H9 (cell line): ENCODE data around the gene NFE2L2. TPM values are rescaled to one million over a fixed set of nuclear protein-coding genes. Genes with fewer than 3 reads are reported as not detected.

Experiments used
- DNase-seq: peaks from one replicate; pipeline ENCODE4 v3.0.0-alpha.2; 2017
- H2AFZ ChIP-seq: one replicate; pipeline ENCODE4 v1.6.1; 2013; ENCODE audit warnings: mild to moderate bottlenecking, low read length, control low read depth, moderate library complexity
- H2AK5ac ChIP-seq: 2 replicates; pipeline ENCODE4 v1.6.1; 2013; ENCODE audit warnings: low read length, control low read depth, mixed read lengths; ENCODE audit not compliant: insufficient read length
- H2BK120ac ChIP-seq: one replicate; pipeline ENCODE4 v1.6.1; 2013; ENCODE audit warnings: low read depth, mild to moderate bottlenecking, low read length, control low read depth, inconsistent platforms; ENCODE audit not compliant: poor library complexity, severe bottlenecking
- H2BK12ac ChIP-seq: 2 replicates; pipeline ENCODE4 v1.6.1; 2013; ENCODE audit warnings: low read length, control low read depth, mixed read lengths, low read depth; ENCODE audit not compliant: insufficient read length
- H2BK15ac ChIP-seq: 2 replicates; pipeline ENCODE4 v1.6.1; 2013; ENCODE audit warnings: low read depth, low read length, control low read depth
- H2BK20ac ChIP-seq: one replicate; pipeline ENCODE4 v1.6.1; 2013; ENCODE audit warnings: low read depth, mild to moderate bottlenecking, low read length, control low read depth, inconsistent platforms; ENCODE audit not compliant: poor library complexity, severe bottlenecking
- H2BK5ac ChIP-seq: 2 replicates; pipeline ENCODE4 v1.6.1; 2013; ENCODE audit warnings: low read length, control low read depth, mixed read lengths; ENCODE audit not compliant: insufficient read length
- H3K14ac ChIP-seq: 2 replicates; pipeline ENCODE4 v1.6.1; 2013; ENCODE audit warnings: low read length, control low read depth; ENCODE audit not compliant: insufficient read depth
- H3K18ac ChIP-seq: 2 replicates; pipeline ENCODE4 v1.6.1; 2013; ENCODE audit warnings: low read depth, mild to moderate bottlenecking, mixed read lengths, low read length, control low read depth; ENCODE audit not compliant: insufficient read length
- H3K23ac ChIP-seq: 2 replicates; pipeline ENCODE4 v1.6.1; 2013; ENCODE audit warnings: low read length, control low read depth, mixed read lengths, low read depth; ENCODE audit not compliant: insufficient read length
- H3K23me2 ChIP-seq: 2 replicates; pipeline ENCODE4 v1.6.1; 2013; ENCODE audit warnings: low read depth, mild to moderate bottlenecking, mixed read lengths, low read length, control low read depth; ENCODE audit not compliant: insufficient read length, poor library complexity, severe bottlenecking
- H3K27ac ChIP-seq: 2 replicates; pipeline ENCODE4 v1.5.1; 2013; ENCODE audit warnings: low read length, control low read depth, mixed read lengths, low read depth; ENCODE audit not compliant: insufficient read length
- H3K27me3 ChIP-seq: 2 replicates; pipeline ENCODE4 v1.6.1; 2013; ENCODE audit warnings: low read length, control low read depth, inconsistent platforms; ENCODE audit not compliant: insufficient read depth
- H3K4ac ChIP-seq: 2 replicates; pipeline ENCODE4 v1.6.1; 2013; ENCODE audit warnings: low read depth, mild to moderate bottlenecking, control low read depth, inconsistent platforms, low read length, moderate library complexity
- H3K4me1 ChIP-seq: 2 replicates; pipeline ENCODE4 v1.6.1; 2013; ENCODE audit warnings: low read length, control low read depth, inconsistent platforms; ENCODE audit not compliant: insufficient read depth
- H3K4me2 ChIP-seq: 2 replicates; pipeline ENCODE4 v1.6.1; 2013; ENCODE audit warnings: low read length, control low read depth, mixed read lengths; ENCODE audit not compliant: insufficient read length, insufficient read depth
- H3K56ac ChIP-seq: 2 replicates; pipeline ENCODE4 v1.6.1; 2013; ENCODE audit warnings: low read depth, mild to moderate bottlenecking, mixed read lengths, low read length, control low read depth; ENCODE audit not compliant: insufficient read length
- H3K79me1 ChIP-seq: 2 replicates; pipeline ENCODE4 v1.6.1; 2013; ENCODE audit warnings: low read depth, mild to moderate bottlenecking, moderate library complexity, low read length, control low read depth, inconsistent platforms; ENCODE audit not compliant: insufficient read depth, poor library complexity, severe bottlenecking
- H3K79me2 ChIP-seq: 2 replicates; pipeline ENCODE4 v1.6.1; 2013; ENCODE audit warnings: low read length, control low read depth, inconsistent platforms; ENCODE audit not compliant: insufficient read depth
- H3K9ac ChIP-seq: 2 replicates; pipeline ENCODE4 v1.6.1; 2013; ENCODE audit warnings: low read length, control low read depth, mixed read lengths; ENCODE audit not compliant: insufficient read length; ENCODE audit errors: extremely low read depth
- H3K9me3 ChIP-seq: one replicate; pipeline ENCODE4 v1.6.1; 2013; ENCODE audit warnings: low read depth, low read length, inconsistent platforms; ENCODE audit not compliant: control insufficient read depth
- H3T11ph ChIP-seq: one replicate; pipeline ENCODE4 v1.6.1; 2013; ENCODE audit warnings: mild to moderate bottlenecking, low read length, control low read depth, inconsistent platforms
- H4K20me1 ChIP-seq: one replicate; pipeline ENCODE4 v1.6.1; 2013; ENCODE audit not compliant: control insufficient read depth, insufficient read length, insufficient read depth
- H4K5ac ChIP-seq: 2 replicates; pipeline ENCODE4 v1.6.1; 2013; ENCODE audit warnings: low read depth, mild to moderate bottlenecking, mixed read lengths, low read length, control low read depth; ENCODE audit not compliant: insufficient read length
- H4K8ac ChIP-seq: replicated peaks from 2 replicates; pipeline ENCODE4 v1.6.1; 2013; ENCODE audit warnings: low read length, control low read depth, mixed read lengths, low read depth; ENCODE audit not compliant: insufficient read length
- H4K91ac ChIP-seq: 2 replicates; pipeline ENCODE4 v1.6.1; 2013; ENCODE audit warnings: low read depth, mild to moderate bottlenecking, moderate library complexity, mixed read lengths, low read length, control low read depth; ENCODE audit not compliant: insufficient read length
- H3K27ac Mint-ChIP-seq, 3 experiments: 2 replicates in 2 of 3; 3 replicates in 1 of 3; pipeline ENCODE4 v1.8.0; 2020 to 2021; ENCODE audit warnings: mixed read lengths in 3 of 3, mild to moderate bottlenecking in 1 of 3, moderate library complexity in 1 of 3
- H3K27me3 Mint-ChIP-seq: 2 replicates; pipeline ENCODE4 v1.8.0; 2021; ENCODE audit warnings: low read depth, mild to moderate bottlenecking, moderate library complexity, mixed read lengths
- H3K36me3 Mint-ChIP-seq, 3 experiments: 2 replicates in 2 of 3; 3 replicates in 1 of 3; pipeline ENCODE4 v1.8.0; 2020 to 2021; ENCODE audit warnings: low read depth in 3 of 3, mixed read lengths in 3 of 3; ENCODE audit not compliant: insufficient read depth in 1 of 3
- H3K4me1 Mint-ChIP-seq, 2 experiments: 2 replicates each; pipeline ENCODE4 v1.8.0; 2020; ENCODE audit warnings: mixed read lengths in 2 of 2
- H3K4me3 Mint-ChIP-seq, 2 experiments: 2 replicates in 1 of 2; 3 replicates in 1 of 2; pipeline ENCODE4 v1.8.0; 2020 to 2021; ENCODE audit warnings: mild to moderate bottlenecking in 2 of 2, mixed read lengths in 2 of 2, moderate library complexity in 1 of 2
- H3K9me3 Mint-ChIP-seq, 2 experiments: 2 replicates in 1 of 2; 3 replicates in 1 of 2; pipeline ENCODE4 v1.8.0; 2020; ENCODE audit warnings: mild to moderate bottlenecking in 2 of 2, mixed read lengths in 2 of 2, moderate library complexity in 1 of 2
- WGBS: extraction: QIAGEN DNeasy Blood & Tissue Kit; methylation state at CpG from one replicate; pipeline ENCODE4 v1.1.7; 2013; ENCODE audit warnings: missing lambda C conversion rate, low lambda C conversion rate, mixed read lengths; ENCODE audit not compliant: insufficient read length; ENCODE audit errors: extremely low coverage; 5-methylcytosine and 5-hydroxymethylcytosine counted together
- total RNA-seq: library from RNA; stranded (reverse); gene quantifications from 2 replicates; pipeline ENCODE4 v1.2.1, GENCODE V29; 2021
- TF ChIP-seq, protein P1 (sequence below): fragments of 200-600 bp; sonication (generic); conservative IDR thresholded peaks from 3 replicates; pipeline ENCODE4 v1.8.0; 2021; ENCODE audit warnings: antibody characterized with exemption, mild to moderate bottlenecking

Gene NFE2L2
- total RNA-seq, 1 experiment from 2014 or later = 42.5 TPM

DNA sequence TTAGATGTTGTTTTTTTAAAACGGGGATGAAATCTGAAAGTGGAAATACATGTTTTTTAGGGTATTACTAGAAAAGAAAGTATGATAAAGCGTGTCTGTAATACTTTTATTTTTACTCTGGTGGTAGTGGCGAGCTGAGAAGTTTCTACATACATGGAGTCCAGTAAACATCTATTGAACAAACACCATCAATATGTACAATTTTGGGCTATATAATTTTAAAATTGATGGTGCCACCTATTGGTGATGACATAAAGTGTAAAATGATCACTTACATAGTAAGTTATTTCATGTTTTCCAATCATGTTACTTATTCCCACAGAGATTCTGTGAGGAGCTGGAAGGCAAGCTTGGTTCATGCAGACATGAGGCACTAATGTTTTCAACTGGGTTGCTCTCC lies 31.5 kb upstream of the NFE2L2 start:
- Mint-ChIP-seq H3K4me3 (no peak overlapping the region), H3K36me3 (peaks cover 0 to 4% (median 0%) of the 10 kb centered on the region in 3 experiments; a peak in 1 of 7 replicates), H3K27me3 (no peaks in the 10 kb centered on the region), H3K9me3 (no peaks in the 10 kb centered on the region), H3K27ac (no peak overlapping the region), H3K4me1 (peaks cover 0 to 5% of the 10 kb centered on the region in 2 experiments; a peak in 3 of 4 replicates)
- 100% methylated on average over 1 of the region's 3 CpGs for WGBS
- no peak overlapping the region for H4K5ac ChIP-seq
- no peak overlapping the region for H3K23ac ChIP-seq
- H2AK5ac ChIP-seq = no peak overlapping the region
- no peaks in the 10 kb centered on the region for H3K79me2 ChIP-seq
- H3K56ac ChIP-seq = no peak overlapping the region
- H2BK15ac ChIP-seq = no peak overlapping the region
- no peak overlapping the region for H2AFZ ChIP-seq
- no peak overlapping the region for H2BK20ac ChIP-seq
- H3K27ac ChIP-seq = no peak overlapping the region
- H3K4me1 ChIP-seq = no peaks in the 10 kb centered on the region
- no peak overlapping the region for H2BK120ac ChIP-seq
- H3K79me1 ChIP-seq = no peaks in the 10 kb centered on the region
- no peak overlapping the region for H2BK12ac ChIP-seq
- no peaks in the 10 kb centered on the region for H3K27me3 ChIP-seq
- H4K91ac ChIP-seq = no peak overlapping the region
- no peaks in the 10 kb centered on the region for H3K23me2 ChIP-seq
- no peaks in the 10 kb centered on the region for H4K20me1 ChIP-seq
- H2BK5ac ChIP-seq = no peak overlapping the region
- no peaks in the 10 kb centered on the region for H3K9me3 ChIP-seq
- no peak overlapping the region for H4K8ac ChIP-seq
- TF ChIP-seq, protein P1, sequence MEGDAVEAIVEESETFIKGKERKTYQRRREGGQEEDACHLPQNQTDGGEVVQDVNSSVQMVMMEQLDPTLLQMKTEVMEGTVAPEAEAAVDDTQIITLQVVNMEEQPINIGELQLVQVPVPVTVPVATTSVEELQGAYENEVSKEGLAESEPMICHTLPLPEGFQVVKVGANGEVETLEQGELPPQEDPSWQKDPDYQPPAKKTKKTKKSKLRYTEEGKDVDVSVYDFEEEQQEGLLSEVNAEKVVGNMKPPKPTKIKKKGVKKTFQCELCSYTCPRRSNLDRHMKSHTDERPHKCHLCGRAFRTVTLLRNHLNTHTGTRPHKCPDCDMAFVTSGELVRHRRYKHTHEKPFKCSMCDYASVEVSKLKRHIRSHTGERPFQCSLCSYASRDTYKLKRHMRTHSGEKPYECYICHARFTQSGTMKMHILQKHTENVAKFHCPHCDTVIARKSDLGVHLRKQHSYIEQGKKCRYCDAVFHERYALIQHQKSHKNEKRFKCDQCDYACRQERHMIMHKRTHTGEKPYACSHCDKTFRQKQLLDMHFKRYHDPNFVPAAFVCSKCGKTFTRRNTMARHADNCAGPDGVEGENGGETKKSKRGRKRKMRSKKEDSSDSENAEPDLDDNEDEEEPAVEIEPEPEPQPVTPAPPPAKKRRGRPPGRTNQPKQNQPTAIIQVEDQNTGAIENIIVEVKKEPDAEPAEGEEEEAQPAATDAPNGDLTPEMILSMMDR = peak; percentile 30; the same call in 2 of the 3 replicates
- no peak for DNase-seq
- no peak overlapping the region for H3K14ac ChIP-seq
- H3K9ac ChIP-seq = no peak overlapping the region
- no peak overlapping the region for H3K18ac ChIP-seq
- H3K4ac ChIP-seq = no peak overlapping the region
- H3K4me2 ChIP-seq = no peak overlapping the region
- no peak overlapping the region for H3T11ph ChIP-seq
